Measurements from ENCODE around the gene PLEKHD1. TPM values are rescaled to one million over a fixed set of nuclear protein-coding genes. Genes with fewer than 3 reads are reported as not detected.
"Not testable (repeated sequence)": the region's sequence is repeated elsewhere in the genome, so short reads cannot be mapped to it uniquely, and the experiment has no call there.

Gene PLEKHD1
- total RNA-seq, 2 experiments from 2014 or later: 0.47 to 0.63 TPM

DNA sequence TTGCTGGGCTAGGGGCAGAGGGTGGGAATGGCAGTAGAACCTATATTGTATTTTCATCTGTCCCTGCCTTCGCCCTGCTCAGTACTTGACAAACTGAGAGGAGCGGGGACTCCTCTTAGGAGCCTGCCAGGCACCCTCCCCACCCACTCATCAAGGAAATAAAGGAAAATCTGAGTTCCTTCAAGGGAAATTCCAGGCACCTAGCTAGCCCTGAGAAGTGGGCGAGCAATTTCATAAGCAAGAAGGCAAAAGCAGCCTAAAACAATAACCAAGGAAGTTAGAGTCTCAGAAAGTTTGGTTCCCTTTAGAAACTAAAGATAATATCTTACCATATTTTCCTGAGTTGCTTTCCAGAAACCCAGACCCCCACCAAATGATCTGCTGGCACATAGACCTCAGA lies 10.6 kb upstream of the PLEKHD1 start:
- Histone ChIP-seq H3K36me3 (ENCODE audit: insufficient read depth, low read length) (no peaks in the 10 kb centered on the region), H3K4me3 (ENCODE audit: low read length) (no peak overlapping the region), H3K27me3 (ENCODE audit: control insufficient read depth in 1 of 2, insufficient read depth in 2 of 2, low read length in 2 of 2) (no peaks in the 10 kb centered on the region), H3K4me1 (ENCODE audit: insufficient read depth, low read length) (no peaks in the 10 kb centered on the region), H3K27ac (ENCODE audit: low read depth in 1 of 2, low read length in 2 of 2) (no peak overlapping the region), H3K9me3 (ENCODE audit: control insufficient read depth in 1 of 2, insufficient read depth in 1 of 2, low read length in 2 of 2) (no peaks in the 10 kb centered on the region)
- ChIA-PET POLR2A (no interaction called here), CTCF (no interaction called here)
- Mint-ChIP-seq H3K36me3 (ENCODE audit: low read depth) (no peaks in the 10 kb centered on the region), H3K4me3 (no peak overlapping the region), H3K9me3 (no peaks in the 10 kb centered on the region), H3K27ac (no peak overlapping the region), H3K4me1 (ENCODE audit: low read depth) (no peaks in the 10 kb centered on the region), H3K27me3 (no peaks in the 10 kb centered on the region)
- TF ChIP-seq, protein P1, sequence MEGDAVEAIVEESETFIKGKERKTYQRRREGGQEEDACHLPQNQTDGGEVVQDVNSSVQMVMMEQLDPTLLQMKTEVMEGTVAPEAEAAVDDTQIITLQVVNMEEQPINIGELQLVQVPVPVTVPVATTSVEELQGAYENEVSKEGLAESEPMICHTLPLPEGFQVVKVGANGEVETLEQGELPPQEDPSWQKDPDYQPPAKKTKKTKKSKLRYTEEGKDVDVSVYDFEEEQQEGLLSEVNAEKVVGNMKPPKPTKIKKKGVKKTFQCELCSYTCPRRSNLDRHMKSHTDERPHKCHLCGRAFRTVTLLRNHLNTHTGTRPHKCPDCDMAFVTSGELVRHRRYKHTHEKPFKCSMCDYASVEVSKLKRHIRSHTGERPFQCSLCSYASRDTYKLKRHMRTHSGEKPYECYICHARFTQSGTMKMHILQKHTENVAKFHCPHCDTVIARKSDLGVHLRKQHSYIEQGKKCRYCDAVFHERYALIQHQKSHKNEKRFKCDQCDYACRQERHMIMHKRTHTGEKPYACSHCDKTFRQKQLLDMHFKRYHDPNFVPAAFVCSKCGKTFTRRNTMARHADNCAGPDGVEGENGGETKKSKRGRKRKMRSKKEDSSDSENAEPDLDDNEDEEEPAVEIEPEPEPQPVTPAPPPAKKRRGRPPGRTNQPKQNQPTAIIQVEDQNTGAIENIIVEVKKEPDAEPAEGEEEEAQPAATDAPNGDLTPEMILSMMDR (IDR thresholded peaks at IDR 0.05): no peak
- DNase-seq (no peak), ATAC-seq (ENCODE audit: poor library complexity) (no peak)
- intact Hi-C loops (cut with DNase I, micrococcal nuclease): no loop called here

DNA sequence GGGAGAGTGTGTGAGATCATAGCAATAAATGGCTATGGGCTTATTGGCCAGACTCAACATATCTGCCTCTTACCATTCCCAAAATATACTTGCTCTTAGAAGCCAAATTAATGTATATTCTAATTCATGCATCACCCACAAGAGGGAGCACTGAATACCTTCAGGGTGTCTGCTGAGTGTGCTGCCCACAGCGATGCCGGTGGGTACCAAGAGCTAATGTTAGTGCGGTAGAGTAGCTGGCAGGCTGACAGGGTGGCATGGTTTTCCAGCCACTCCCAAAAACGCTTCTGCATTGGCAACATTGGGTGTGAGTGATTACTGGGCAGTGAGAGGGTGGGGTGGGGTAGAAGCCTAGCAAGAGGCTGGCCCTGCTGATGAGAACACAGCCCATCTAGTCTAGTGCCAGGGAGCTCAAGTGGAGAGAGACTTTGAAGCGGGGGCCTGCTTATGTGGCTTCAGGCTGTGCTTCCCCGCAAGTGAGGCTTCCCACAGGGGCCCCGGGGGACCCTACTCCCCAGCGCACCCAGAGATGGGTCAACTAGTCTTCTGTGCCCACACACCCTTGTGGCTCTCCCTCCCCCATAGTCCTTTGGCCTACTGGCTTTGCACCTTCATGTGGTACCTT lies 9.2 kb upstream of the PLEKHD1 start:
- TF ChIP-seq, protein P1 (IDR thresholded peaks at IDR 0.05): no peak
- Mint-ChIP-seq H3K9me3 (no peaks in the 10 kb centered on the region), H3K4me1 (ENCODE audit: low read depth) (no peaks in the 10 kb centered on the region), H3K27me3 (peaks cover 5% of the 10 kb centered on the region), H3K36me3 (ENCODE audit: low read depth) (no peaks in the 10 kb centered on the region), H3K4me3 (no peak overlapping the region), H3K27ac (no peak overlapping the region)
- ChIA-PET CTCF (no interaction called here), POLR2A (no interaction called here)
- ATAC-seq (ENCODE audit: poor library complexity) (no peak), DNase-seq (peak in 1 of 14 experiments; percentile 14)
- Histone ChIP-seq H3K4me3 (ENCODE audit: low read length) (no peak overlapping the region), H3K36me3 (ENCODE audit: insufficient read depth, low read length) (no peaks in the 10 kb centered on the region), H3K4me1 (ENCODE audit: insufficient read depth, low read length) (no peaks in the 10 kb centered on the region), H3K27me3 (ENCODE audit: control insufficient read depth in 1 of 2, insufficient read depth in 2 of 2, low read length in 2 of 2) (no peaks in the 10 kb centered on the region), H3K27ac (ENCODE audit: low read depth in 1 of 2, low read length in 2 of 2) (no peak overlapping the region), H3K9me3 (ENCODE audit: control insufficient read depth in 1 of 2, insufficient read depth in 1 of 2, low read length in 2 of 2) (no peaks in the 10 kb centered on the region)
- intact Hi-C loops (cut with DNase I, micrococcal nuclease): no loop called here

DNA sequence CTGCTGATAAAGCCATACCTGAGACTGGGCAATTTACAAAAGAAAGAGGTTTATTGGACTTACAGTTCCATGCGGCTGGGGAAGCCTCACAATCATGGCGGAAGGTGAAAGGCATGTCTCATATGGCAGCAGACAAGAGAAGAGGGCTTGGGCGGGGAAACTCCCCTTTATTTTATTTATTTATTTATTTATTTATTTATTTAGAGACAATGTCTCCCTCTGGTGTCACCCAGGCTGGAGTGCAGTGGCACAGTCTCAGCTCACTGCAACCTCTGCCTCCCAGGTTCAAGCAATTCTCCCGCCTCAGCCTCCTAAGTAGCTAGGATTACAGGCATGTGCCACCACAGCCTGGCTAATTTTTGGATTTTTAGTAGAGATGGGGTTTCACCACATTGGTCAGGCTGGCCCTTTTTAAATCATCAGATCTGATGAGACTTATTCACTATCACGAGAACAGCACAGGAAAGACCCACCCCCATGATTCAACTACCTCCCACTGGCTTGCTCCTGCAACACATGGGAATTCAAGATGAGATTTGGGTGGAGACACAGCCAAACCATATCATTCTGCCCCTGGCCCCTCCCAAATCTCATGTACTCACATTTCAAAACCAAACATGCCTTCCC lies 7.6 kb upstream of the PLEKHD1 start:
- CTCF ChIA-PET; H3K36me3 ChIP-seq (ENCODE audit: insufficient read depth, low read length); H3K27ac ChIP-seq (ENCODE audit: low read depth in 1 of 2, low read length in 2 of 2); intact Hi-C loops (cut with DNase I, micrococcal nuclease); POLR2A ChIA-PET; H3K27me3 ChIP-seq (ENCODE audit: control insufficient read depth in 1 of 2, insufficient read depth in 2 of 2, low read length in 2 of 2); DNase-seq; H3K9me3 Mint-ChIP-seq; ATAC-seq (ENCODE audit: poor library complexity); H3K36me3 Mint-ChIP-seq (ENCODE audit: low read depth); H3K27ac Mint-ChIP-seq; H3K4me1 Mint-ChIP-seq (ENCODE audit: low read depth); H3K4me3 ChIP-seq (ENCODE audit: low read length); H3K9me3 ChIP-seq (ENCODE audit: control insufficient read depth in 1 of 2, insufficient read depth in 1 of 2, low read length in 2 of 2); H3K4me3 Mint-ChIP-seq; H3K4me1 ChIP-seq (ENCODE audit: insufficient read depth, low read length): not testable (repeated sequence)
- H3K27me3 Mint-ChIP-seq: peaks cover 13% of the 10 kb centered on the region

DNA sequence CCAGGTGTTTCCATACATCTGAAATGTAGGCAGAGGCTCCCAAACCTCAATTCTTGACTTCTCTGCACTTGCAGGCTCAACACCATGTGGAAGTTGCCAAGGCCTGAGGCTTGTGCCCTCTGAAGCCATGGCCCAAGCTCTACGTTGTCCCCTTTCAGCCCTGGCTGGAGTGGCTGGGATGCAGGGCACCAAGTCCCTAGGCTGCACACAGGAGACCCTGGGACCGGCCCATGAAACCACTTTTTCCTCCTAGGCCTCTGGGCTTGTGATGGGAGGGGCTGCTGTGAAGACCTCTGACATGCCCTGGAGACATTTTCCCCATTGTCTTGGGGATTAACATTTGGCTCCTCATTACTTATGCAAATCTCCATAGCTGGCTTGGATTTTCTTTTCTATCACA lies 6.5 kb upstream of the PLEKHD1 start:
- H3K27me3 Mint-ChIP-seq: peaks cover 24% of the 10 kb centered on the region
- peaks cover 6 to 13% of the 10 kb centered on the region in 2 experiments for H3K27me3 ChIP-seq (ENCODE audit: control insufficient read depth in 1 of 2, insufficient read depth in 2 of 2, low read length in 2 of 2)
- intact Hi-C loops (cut with DNase I, micrococcal nuclease); H3K27ac Mint-ChIP-seq; H3K9me3 Mint-ChIP-seq; DNase-seq; H3K4me1 Mint-ChIP-seq (ENCODE audit: low read depth); H3K4me3 ChIP-seq (ENCODE audit: low read length); CTCF ChIA-PET; H3K9me3 ChIP-seq (ENCODE audit: control insufficient read depth in 1 of 2, insufficient read depth in 1 of 2, low read length in 2 of 2); H3K4me1 ChIP-seq (ENCODE audit: insufficient read depth, low read length); POLR2A ChIA-PET; ATAC-seq (ENCODE audit: poor library complexity); H3K36me3 ChIP-seq (ENCODE audit: insufficient read depth, low read length); H3K4me3 Mint-ChIP-seq; H3K36me3 Mint-ChIP-seq (ENCODE audit: low read depth); H3K27ac ChIP-seq (ENCODE audit: low read depth in 1 of 2, low read length in 2 of 2): not testable (repeated sequence)
